Measurements from ENCODE around the gene TLX1.

DNA sequence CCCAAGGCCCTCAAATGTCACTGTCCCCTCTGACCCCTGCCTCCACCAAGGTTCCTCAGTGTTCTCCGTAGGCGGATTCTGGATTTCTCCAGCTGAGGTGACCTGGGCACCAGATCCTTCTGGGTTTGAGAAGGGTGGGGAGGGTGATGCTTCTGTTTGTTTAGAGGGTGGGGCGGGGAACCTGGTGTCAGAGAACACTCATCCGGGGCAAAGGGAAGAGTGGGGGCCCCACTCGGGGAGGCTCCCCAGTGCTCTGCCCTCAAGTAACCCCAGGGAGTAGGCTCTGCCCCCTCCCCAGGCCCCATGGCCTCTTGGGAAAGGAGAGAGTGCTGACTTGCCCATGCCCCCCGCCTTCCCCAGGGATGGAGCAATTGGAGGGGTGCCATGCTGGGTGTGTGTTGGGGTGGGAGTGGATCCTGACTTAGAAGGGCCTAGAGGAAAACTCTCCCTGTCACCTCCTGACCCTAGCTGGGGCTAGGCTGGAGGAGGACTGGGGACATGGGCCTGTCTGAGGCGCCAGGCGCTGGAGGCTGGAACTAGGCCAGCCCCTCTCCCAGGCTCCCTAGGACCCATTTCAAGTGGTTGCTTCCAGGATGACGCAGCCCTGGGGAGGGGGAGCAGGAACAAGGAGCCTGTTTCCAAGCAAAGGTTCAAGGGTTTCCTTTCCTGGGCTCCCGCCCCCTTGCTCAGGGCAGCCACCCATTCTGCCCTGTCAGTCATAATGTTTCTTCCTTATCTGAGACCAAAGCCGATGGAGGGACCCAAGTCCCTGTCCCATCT, 41.4 kb upstream of the TLX1 start:
- TF ChIP-seq, protein P1, sequence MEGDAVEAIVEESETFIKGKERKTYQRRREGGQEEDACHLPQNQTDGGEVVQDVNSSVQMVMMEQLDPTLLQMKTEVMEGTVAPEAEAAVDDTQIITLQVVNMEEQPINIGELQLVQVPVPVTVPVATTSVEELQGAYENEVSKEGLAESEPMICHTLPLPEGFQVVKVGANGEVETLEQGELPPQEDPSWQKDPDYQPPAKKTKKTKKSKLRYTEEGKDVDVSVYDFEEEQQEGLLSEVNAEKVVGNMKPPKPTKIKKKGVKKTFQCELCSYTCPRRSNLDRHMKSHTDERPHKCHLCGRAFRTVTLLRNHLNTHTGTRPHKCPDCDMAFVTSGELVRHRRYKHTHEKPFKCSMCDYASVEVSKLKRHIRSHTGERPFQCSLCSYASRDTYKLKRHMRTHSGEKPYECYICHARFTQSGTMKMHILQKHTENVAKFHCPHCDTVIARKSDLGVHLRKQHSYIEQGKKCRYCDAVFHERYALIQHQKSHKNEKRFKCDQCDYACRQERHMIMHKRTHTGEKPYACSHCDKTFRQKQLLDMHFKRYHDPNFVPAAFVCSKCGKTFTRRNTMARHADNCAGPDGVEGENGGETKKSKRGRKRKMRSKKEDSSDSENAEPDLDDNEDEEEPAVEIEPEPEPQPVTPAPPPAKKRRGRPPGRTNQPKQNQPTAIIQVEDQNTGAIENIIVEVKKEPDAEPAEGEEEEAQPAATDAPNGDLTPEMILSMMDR (IDR thresholded peaks at IDR 0.05 in 4 of 5, conservative IDR thresholded peaks at IDR 0.05 in 1 of 5) = no peak
- no peak for TF ChIP-seq POLR2A (IDR thresholded peaks at IDR 0.05)
